ENCODE results near the gene CBR3. TPM values are rescaled to one million over a fixed set of nuclear protein-coding genes. Genes with fewer than 3 reads are reported as not detected.
A peak's percentile ranks its signal among the peaks of the same experiment; 100 is the strongest.

The CBR3 gene
- total RNA-seq, 4 donors from 2014 or later, result 3.4 to 5.1 TPM; not detected in 2

GRCh38 chr21:36117286-36117741 lies 17.6 kb upstream of the CBR3 start:
- in situ Hi-C loops (cut with MboI; ENCODE audit: low pct_ligation_motif_present in 1 of 4, low pct_unique_long_range_greater_than_20kb in 1 of 4, low sequenced_read_pairs in 3 of 4) (no loop called here), intact Hi-C loops (cut with DNase I; ENCODE audit: low total_unique reads) (no loop called here)
- Histone ChIP-seq H3K9me3 (no peaks in the 10 kb centered on the region), H3K36me3 (no peaks in the 10 kb centered on the region), H3K27me3 (no peaks in the 10 kb centered on the region), H3K4me3 (no peak overlapping the region), H3K4me1 (peaks cover 4 to 21% (median 8%) of the 10 kb centered on the region in 4 donors), H3K27ac (no peak overlapping the region)
- DNase-seq, result no peak
- TF ChIP-seq POLR2AphosphoS5 (IDR thresholded peaks at IDR 0.05) (no peak), EP300 (IDR thresholded peaks at IDR 0.05; ENCODE audit: low read depth) (no peak), CTCF (IDR thresholded peaks at IDR 0.05) (no peak), POLR2A (IDR thresholded peaks at IDR 0.05) (no peak)
- 61 to 82% methylated on average over 2 of the region's 2 CpGs for WGBS, 2 donors (ENCODE audit: low coverage in 1 of 2)

DNA sequence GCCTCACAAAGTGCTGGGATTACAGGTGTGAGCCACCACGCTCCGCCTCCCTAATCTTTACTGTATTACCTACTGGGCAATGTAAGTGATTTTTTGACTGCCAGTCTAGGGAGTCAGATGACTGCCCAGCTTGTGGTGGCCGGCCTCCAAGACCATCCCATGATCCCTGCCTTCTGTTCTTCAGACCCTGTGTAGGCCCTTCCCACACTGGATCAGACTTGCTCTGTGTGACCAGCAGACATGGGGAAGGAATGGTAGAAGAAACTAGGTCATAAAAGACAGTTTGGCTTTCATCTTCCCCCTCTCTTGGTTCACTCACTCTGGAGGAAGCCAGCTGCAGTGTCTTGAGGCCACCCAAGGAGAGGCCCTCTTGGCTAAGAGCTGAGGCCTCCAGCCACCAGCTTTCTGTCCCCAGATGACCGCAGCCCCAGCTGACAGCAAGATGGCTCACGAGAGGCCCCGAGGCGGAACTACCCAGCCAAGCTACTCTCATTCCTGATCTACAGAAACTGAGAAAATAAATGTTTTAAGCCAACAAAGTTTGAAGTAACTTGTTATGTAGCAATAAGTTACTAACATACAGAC lies 14.5 kb upstream of the CBR3 start:
- intact Hi-C loops (cut with DNase I; ENCODE audit: low total_unique reads), result no loop called here
- no peak for DNase-seq
- H3K27ac ChIP-seq, result peak overlapping the region in 2 of 4 donors; percentile 16 to 35

DNA sequence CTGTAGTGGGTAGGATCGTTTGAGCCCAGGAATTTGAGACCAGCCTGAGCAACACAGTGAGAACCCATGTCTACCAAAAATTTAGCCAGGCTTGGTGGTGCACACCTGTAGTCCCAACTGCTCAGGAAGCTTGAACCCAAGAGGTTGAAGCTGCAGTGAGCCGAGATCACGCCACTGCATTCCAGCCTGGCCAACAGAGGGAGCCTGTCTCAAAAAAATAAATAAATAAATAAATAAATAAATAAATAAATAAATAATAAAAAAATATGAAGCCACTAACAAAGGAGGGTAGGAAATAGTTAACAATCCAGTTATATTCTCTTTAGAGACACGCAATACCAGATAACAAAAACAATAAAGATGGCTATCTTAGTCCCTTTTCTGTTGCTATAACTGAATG lies 11.9 kb upstream of the CBR3 start:
- in situ Hi-C loops (cut with MboI; ENCODE audit: low pct_ligation_motif_present in 1 of 4, low pct_unique_long_range_greater_than_20kb in 1 of 4, low sequenced_read_pairs in 3 of 4), result no loop called here
- H3K27me3 ChIP-seq, result no peaks in the 10 kb centered on the region
- H3K27ac ChIP-seq, result no peak overlapping the region
- no peaks in the 10 kb centered on the region for H3K9me3 ChIP-seq
- intact Hi-C loops (cut with DNase I; ENCODE audit: low total_unique reads), result no loop called here
- WGBS, 2 donors (ENCODE audit: low coverage in 1 of 2), result 63 to 68% methylated on average over 1 to 4 of the region's 4 CpGs
- H3K36me3 ChIP-seq, result no peaks in the 10 kb centered on the region
- DNase-seq, result no peak
- TF ChIP-seq POLR2AphosphoS5 (IDR thresholded peaks at IDR 0.05) (no peak), CTCF (IDR thresholded peaks at IDR 0.05) (peak in 3 of 5 experiments; percentile 15 to 34 (median 17))
- H3K4me3 ChIP-seq, result no peak overlapping the region
- peaks cover 0 to 18% (median 8%) of the 10 kb centered on the region in 4 donors for H3K4me1 ChIP-seq

More for the DNA sequence above, 14.5 kb upstream of the CBR3 start:
- Histone ChIP-seq H3K36me3 (no peaks in the 10 kb centered on the region), H3K4me1 (peaks cover 0 to 4% (median 0%) of the 10 kb centered on the region in 4 donors), H3K27me3 (no peaks in the 10 kb centered on the region), H3K9me3 (no peaks in the 10 kb centered on the region), H3K4me3 (no peak overlapping the region)
- no peak for TF ChIP-seq POLR2AphosphoS5 (IDR thresholded peaks at IDR 0.05)
- no peak for TF ChIP-seq EP300 (IDR thresholded peaks at IDR 0.05; ENCODE audit: low read depth)
- TF ChIP-seq POLR2A (IDR thresholded peaks at IDR 0.05), result no peak
- TF ChIP-seq CTCF (IDR thresholded peaks at IDR 0.05), result no peak
- 83% methylated on average over 7 of the region's 7 CpGs; no CpG with 5 or more reads in 1 of the 2 donors for WGBS, 2 donors (ENCODE audit: low coverage in 1 of 2)
- in situ Hi-C loops (cut with MboI; ENCODE audit: low pct_ligation_motif_present in 1 of 4, low pct_unique_long_range_greater_than_20kb in 1 of 4, low sequenced_read_pairs in 3 of 4), result no loop called here

GRCh38 chr21:36124395-36124794 lies 10.5 kb upstream of the CBR3 start:
- peaks cover 0 to 18% (median 8%) of the 10 kb centered on the region in 4 donors for H3K4me1 ChIP-seq
- no peak overlapping the region for H3K27ac ChIP-seq
- in situ Hi-C loops (cut with MboI; ENCODE audit: low pct_ligation_motif_present in 1 of 4, low pct_unique_long_range_greater_than_20kb in 1 of 4, low sequenced_read_pairs in 3 of 4), result no loop called here
- H3K36me3 ChIP-seq, result no peaks in the 10 kb centered on the region
- H3K27me3 ChIP-seq, result no peaks in the 10 kb centered on the region
- no peak for DNase-seq
- H3K9me3 ChIP-seq, result no peaks in the 10 kb centered on the region
- no peak overlapping the region for H3K4me3 ChIP-seq
- WGBS, 2 donors (ENCODE audit: low coverage in 1 of 2), result 73 to 100% methylated on average over 1 to 2 of the region's 2 CpGs
- intact Hi-C loops (cut with DNase I; ENCODE audit: low total_unique reads), result no loop called here
- no peak for TF ChIP-seq CTCF (IDR thresholded peaks at IDR 0.05)
- no peak for TF ChIP-seq EP300 (IDR thresholded peaks at IDR 0.05; ENCODE audit: low read depth)
- no peak for TF ChIP-seq POLR2A (IDR thresholded peaks at IDR 0.05)
- no peak for TF ChIP-seq POLR2AphosphoS5 (IDR thresholded peaks at IDR 0.05)

Measured in transverse colon (tissue), 4 donors.